Erythroblast (primary cell): Measurements from ENCODE around the gene MTREX.

Experiments
- GATA1 ChIP-seq: IDR thresholded peaks from 2 replicates; pipeline ENCODE4 v1.6.1; 2011; ENCODE audit warnings: low read depth, mild to moderate bottlenecking, control low read depth, low read length, moderate library complexity
- POLR2A ChIP-seq: IDR thresholded peaks from 2 replicates; pipeline ENCODE4 v1.6.1; 2011; ENCODE audit warnings: mild to moderate bottlenecking, low read length

DNA sequence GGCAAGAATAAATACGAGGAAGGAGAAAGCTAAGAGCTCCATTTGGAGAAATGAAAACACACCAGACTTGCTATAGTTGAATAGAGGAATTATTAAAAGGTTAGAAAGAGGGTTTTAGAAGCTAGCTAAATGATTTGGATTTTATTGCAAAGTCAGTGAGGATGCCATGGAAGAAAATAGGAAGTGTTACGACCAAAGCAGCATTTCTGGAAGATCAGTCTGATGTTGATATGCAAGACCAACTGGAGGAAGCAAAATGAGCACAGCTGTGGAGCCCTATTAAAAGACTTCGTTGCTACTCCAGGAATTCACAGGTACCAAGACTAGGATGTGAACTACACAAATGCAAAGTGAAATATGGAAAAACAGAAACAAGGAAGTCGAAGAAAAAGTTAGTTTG is 2.4 kb upstream of the MTREX start:
- TF ChIP-seq POLR2A = no peak
- no peak for TF ChIP-seq GATA1
